HG03097 (cell line): Measurements from ENCODE around the gene PDZRN4.
"Not testable (repeated sequence)": the region's sequence is repeated elsewhere in the genome, so short reads cannot be mapped to it uniquely, and the experiment has no call there.

ENCODE experiments used
- ATAC-seq: cut with Tn5 transposase; IDR thresholded peaks from one replicate; pipeline ENCODE4 v1.9.1; 2021; ENCODE audit not compliant: unreplicated experiment, low FRiP score

Gene PDZRN4

GRCh38 chr12:41536813-41537490, 348.8 kb downstream of the PDZRN4 start:
- ATAC-seq, result no peak

GRCh38 chr12:41537522-41537921, 349.4 kb downstream of the PDZRN4 start:
- ATAC-seq, result no peak

GRCh38 chr12:41545761-41546160, 357.6 kb downstream of the PDZRN4 start:
- no peak for ATAC-seq

- not testable (repeated sequence) for ATAC-seq
Measured at GRCh38 chr12:41547071-41547470, 359.0 kb downstream of the PDZRN4 start.

GRCh38 chr12:41548926-41549325, 360.8 kb downstream of the PDZRN4 start:
- no peak for ATAC-seq

GRCh38 chr12:41552588-41552987, 364.5 kb downstream of the PDZRN4 start:
- ATAC-seq, result no peak

GRCh38 chr12:41556176-41556575, 368.1 kb downstream of the PDZRN4 start:
- ATAC-seq, result no peak

- no peak for ATAC-seq
Measured at GRCh38 chr12:41557344-41557743, 369.2 kb downstream of the PDZRN4 start.

- no peak for ATAC-seq
Measured at GRCh38 chr12:41558671-41559070, 370.6 kb downstream of the PDZRN4 start.

GRCh38 chr12:41563051-41563450, 374.9 kb downstream of the PDZRN4 start:
- no peak for ATAC-seq

- no peak for ATAC-seq
Measured at GRCh38 chr12:41564816-41565215, 376.7 kb downstream of the PDZRN4 start.

GRCh38 chr12:41566703-41567102, 378.6 kb downstream of the PDZRN4 start:
- no peak for ATAC-seq

GRCh38 chr12:41573445-41573844, 385.3 kb downstream of the PDZRN4 start:
- ATAC-seq, result no peak

GRCh38 chr12:41576925-41577324, 388.8 kb downstream of the PDZRN4 start:
- ATAC-seq, result no peak

GRCh38 chr12:41577995-41578394, 389.9 kb downstream of the PDZRN4 start:
- ATAC-seq, result no peak

GRCh38 chr12:41585784-41586183, 397.7 kb downstream of the PDZRN4 start:
- ATAC-seq, result no peak

GRCh38 chr12:41587574-41587973, 399.5 kb downstream of the PDZRN4 start:
- no peak for ATAC-seq

GRCh38 chr12:41589878-41590277, 401.8 kb downstream of the PDZRN4 start:
- ATAC-seq, result no peak

GRCh38 chr12:41596190-41596589, 408.1 kb downstream of the PDZRN4 start:
- no peak for ATAC-seq

- ATAC-seq, result no peak
Measured at GRCh38 chr12:41604830-41605229, 416.7 kb downstream of the PDZRN4 start.

- ATAC-seq, result no peak
Measured at GRCh38 chr12:41605545-41606305, 417.6 kb downstream of the PDZRN4 start.
